Thyroid gland (tissue), 4 donors: ENCODE data around the gene MAP3K12.

Source experiments
- CTCF ChIP-seq, 6 experiments: fragments of 200-600 bp in 3 of 6; fragments of 450-650 bp in 3 of 6; sonication (generic) in 3 of 6; IDR thresholded peaks; one replicate each; pipeline ENCODE4 v1.5.1; 2016 to 2019; ENCODE audit warnings: antibody characterized with exemption in 6 of 6, mild to moderate bottlenecking in 2 of 6, inconsistent platforms in 1 of 6, moderate library complexity in 1 of 6
- POLR2A ChIP-seq, 2 donors: fragments of 450-650 bp; IDR thresholded peaks; one replicate each; pipeline ENCODE4 v1.6.1; 2017; ENCODE audit warnings: antibody characterized with exemption in 2 of 2, mild to moderate bottlenecking in 2 of 2, moderate library complexity in 1 of 2

GRCh38 chr12:53483979-53484377, 15.3 kb downstream of the MAP3K12 start:
- no peak for TF ChIP-seq CTCF (IDR thresholded peaks at IDR 0.05)
- TF ChIP-seq POLR2A (IDR thresholded peaks at IDR 0.05): no peak
